ENCODE measurements around the gene UFD1.

GRCh38 chr22:19517919-19518611 lies 39.1 kb upstream of the UFD1 start:
- TF ChIP-seq CTCF (IDR thresholded peaks at IDR 0.05) (no peak), POLR2A (IDR thresholded peaks at IDR 0.05) (no peak)
